Epithelial cell of esophagus (primary cell): ENCODE results near the gene GAPDH.

Experiments
- DNase-seq: peaks from one replicate; pipeline ENCODE4 v3.0.0; 2010; ENCODE audit warnings: low read depth
- H3K4me3 ChIP-seq: 2 replicates; pipeline ENCODE4 v1.5.1; 2011; ENCODE audit warnings: mild to moderate bottlenecking, low read length, control low read depth
- CTCF ChIP-seq: IDR thresholded peaks from 2 replicates; pipeline ENCODE4 v1.5.1; 2011; ENCODE audit warnings: low read depth, mild to moderate bottlenecking, low read length, control low read depth, inconsistent platforms; ENCODE audit not compliant: insufficient read depth; ENCODE audit errors: missing control alignments

Gene GAPDH

GRCh38 chr12:6538420-6539313 lies 4.3 kb downstream of the GAPDH start:
- DNase-seq: peak; percentile 66
- H3K4me3 ChIP-seq: no peak overlapping the region
- no peak for TF ChIP-seq CTCF

- TF ChIP-seq CTCF: no peak
- DNase-seq: peak; percentile 25
- no peak overlapping the region for H3K4me3 ChIP-seq
Measured at GRCh38 chr12:6539314-6539682, 5.0 kb downstream of the GAPDH start.

- no peak for DNase-seq
- H3K4me3 ChIP-seq: no peak overlapping the region
- no peak for TF ChIP-seq CTCF
Measured at GRCh38 chr12:6539707-6540134, 5.4 kb downstream of the GAPDH start.

- TF ChIP-seq CTCF: no peak
- DNase-seq: peak; percentile 99
- peak overlapping the region; percentile 11 for H3K4me3 ChIP-seq
Measured at GRCh38 chr12:6540181-6540877, 6.0 kb downstream of the GAPDH start.

- H3K4me3 ChIP-seq: no peak overlapping the region
- DNase-seq: no peak
- TF ChIP-seq CTCF: no peak
Measured at GRCh38 chr12:6541371-6542165, 7.3 kb downstream of the GAPDH start.

- no peak overlapping the region for H3K4me3 ChIP-seq
Measured at GRCh38 chr12:6542209-6543009, 8.1 kb downstream of the GAPDH start.

More at GRCh38 chr12:6542209-6543009, 8.1 kb downstream of the GAPDH start:
- no peak for DNase-seq
- TF ChIP-seq CTCF: no peak
